GM21619 (cell line): Measurements from ENCODE around the gene GOLGA8S.
"Not testable (repeated sequence)": the region's sequence is repeated elsewhere in the genome, so short reads cannot be mapped to it uniquely, and the experiment has no call there.

ENCODE experiments used
- ATAC-seq: cut with Tn5 transposase; IDR thresholded peaks from one replicate; pipeline ENCODE4 v1.9.1; 2021; ENCODE audit not compliant: unreplicated experiment

Gene GOLGA8S

DNA sequence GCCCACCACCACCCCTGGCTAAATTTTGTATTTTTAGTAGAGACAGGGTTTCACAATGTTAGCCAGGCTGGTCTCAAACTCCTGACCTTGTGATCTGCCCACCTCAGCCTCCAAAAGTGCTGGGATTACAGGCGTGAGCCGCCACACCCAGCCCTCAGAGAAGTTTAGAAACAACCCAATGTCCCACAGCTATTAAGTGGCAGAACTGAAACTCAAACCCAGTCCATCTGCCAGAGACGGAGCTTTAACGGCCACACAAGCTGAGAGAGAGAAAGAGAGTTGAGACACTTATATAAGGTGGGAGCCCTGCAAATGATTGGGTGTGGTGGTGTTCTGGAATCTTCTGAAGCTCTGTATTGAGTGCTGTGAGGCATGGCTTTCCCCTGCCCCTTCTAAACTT is 43.8 kb downstream of the GOLGA8S start:
- not testable (repeated sequence) for ATAC-seq

DNA sequence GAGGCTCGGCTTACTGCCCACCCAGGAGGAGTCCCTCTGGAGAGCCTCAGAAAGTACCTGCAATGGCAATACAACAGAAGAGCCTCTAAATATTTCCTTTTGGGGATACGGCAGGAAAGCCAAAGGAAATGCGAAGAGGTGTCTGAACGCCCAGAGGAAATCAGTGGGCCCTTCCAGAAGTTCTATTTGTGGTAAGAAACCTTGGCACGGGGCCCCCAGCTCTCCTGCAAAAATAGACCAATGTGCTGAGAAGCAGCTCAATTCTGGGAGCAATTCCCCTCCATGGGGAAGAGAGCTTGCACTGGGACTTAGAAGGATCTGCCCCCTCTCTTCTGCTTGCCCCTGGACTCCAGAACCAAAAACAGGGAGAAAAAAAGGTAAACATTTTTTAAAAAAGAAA is 44.7 kb downstream of the GOLGA8S start:
- not testable (repeated sequence) for ATAC-seq

DNA sequence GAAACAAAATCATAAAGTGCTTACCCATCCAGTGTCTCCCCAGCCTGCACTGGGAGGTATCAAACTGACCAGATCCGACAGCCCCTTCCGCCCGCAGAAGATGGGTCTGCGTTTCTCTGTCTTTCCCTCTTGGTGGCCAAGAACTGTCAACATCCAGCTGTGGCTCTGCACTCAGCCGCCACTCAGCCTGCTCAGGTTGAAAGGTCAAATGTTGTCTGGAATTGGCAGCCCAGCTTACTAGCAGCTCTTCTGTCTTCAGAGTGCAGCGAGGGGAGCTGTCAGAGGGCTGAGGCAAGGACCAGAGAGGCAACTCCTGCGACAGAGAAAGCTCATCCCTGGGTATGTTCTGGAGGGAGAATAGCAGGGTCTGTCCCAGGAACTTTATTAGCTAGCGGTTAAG is 47.1 kb downstream of the GOLGA8S start:
- ATAC-seq, result no peak

DNA sequence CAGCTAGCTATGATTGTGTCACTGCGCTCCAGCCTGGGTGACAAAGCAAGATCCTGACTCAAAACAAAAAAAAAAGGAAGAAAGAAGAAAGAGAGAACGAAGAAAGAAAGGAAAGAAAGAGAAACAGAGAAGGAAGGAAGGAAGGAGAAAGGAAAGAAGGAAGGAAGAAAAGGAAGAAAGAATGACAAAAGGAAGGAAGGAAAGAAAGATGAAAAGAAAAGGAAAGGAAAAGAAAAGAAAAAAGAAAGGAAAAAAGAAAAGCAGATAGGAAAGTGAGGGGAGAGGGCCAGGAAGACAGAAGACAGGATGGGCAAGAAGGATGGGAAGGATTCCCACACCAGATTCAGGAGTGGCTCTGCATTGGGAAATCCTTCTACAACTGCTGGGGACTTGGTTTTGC is 47.6 kb downstream of the GOLGA8S start:
- no peak for ATAC-seq

DNA sequence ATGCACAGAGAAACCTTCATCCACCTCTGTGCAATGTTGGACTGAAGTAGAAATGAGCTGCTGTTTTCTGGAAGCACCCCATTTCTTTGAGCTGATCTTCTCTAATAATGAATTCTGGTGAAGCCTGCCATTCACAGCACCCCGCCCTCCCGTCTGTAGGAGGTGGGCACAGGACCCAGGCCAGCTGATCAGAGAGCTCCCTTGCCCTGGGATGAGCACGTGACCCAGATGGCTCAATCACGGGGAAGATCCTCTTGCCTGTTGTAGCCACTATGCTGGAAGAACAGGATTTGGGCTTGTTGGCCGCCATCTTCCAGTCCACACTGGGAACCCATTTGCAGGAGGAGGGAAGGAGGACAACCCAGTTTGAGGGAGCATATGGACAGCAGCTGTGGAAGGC is 48.0 kb downstream of the GOLGA8S start:
- no peak for ATAC-seq

DNA sequence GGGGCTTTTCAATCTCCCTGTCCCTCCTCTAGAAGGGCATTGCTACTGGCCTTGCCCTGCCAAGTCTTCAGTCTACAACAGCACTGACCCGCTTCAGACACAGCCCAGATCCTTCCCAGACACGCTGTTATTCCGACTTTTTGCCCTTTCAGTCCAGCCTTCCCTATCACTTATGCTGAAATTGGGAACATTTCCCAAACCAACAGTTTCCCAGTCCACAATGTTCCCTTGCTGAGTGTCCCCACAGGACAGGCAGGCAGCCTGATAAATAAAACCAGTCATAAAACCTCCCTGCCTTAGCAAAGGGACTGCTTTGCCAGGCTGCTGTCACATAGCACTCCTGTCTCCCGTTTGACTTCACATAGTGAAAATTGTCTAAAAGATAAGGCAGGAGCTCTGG is 49.0 kb downstream of the GOLGA8S start:
- no peak for ATAC-seq

DNA sequence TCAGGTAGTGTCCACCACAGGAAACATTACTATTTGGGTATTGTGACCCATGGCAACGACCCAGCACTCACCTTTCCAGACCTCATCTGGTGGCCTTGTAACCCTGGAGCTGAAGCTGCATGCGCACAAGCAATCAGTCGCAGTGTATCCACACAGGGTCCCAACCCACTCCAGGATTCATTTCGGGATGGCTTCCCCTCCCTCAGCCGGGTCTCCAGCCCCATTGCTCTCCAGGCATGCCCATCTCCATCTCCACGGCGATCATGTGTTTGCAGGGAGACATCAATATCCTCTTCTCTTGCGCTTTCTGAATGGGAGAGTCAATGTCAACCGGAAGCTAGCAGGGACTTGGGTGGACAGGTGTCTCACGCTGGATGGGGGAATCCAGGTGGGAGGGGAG is 57.3 kb downstream of the GOLGA8S start:
- ATAC-seq, result no peak

DNA sequence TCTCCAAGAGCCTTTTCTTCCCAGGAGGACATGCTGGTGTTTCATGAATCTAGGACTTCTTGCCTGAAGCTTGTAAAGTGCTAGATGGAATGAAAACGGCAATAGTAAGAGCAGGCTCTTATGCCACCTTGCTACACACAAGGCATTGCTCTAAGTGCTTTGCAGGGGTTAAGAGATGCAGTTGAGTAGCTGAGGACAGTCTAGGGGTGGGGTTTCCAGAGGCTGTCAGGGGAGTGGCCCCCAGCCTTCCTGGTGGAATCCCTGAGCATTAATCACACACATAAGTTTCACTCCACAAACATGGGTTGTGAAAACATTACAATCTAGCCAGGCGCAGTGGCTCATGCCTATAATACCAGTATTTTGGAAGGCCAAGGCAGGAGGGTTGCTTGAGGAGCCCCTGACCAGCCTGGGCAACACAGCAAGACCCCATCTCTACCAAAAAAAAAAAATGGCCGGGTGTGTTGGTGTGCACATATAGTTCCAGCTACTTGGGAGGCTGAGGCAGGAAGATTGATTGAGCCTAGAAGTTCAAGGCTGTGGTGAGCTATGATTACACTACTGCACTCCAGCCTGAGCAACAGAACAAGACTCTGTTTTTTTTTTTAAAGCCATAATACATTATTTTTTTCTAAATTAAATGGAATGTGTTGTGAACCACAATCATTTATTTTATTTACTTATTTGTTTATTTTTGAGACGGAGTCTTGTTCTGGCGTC is 58.5 kb downstream of the GOLGA8S start:
- ATAC-seq, result not testable (repeated sequence)
